HepG2 (cell line): ENCODE results near the gene UNC5CL. TPM values are rescaled to one million over a fixed set of nuclear protein-coding genes. Genes with fewer than 3 reads are reported as not detected.

Source experiments
- HMGXB3 ChIP-seq: sonication (generic); formaldehyde crosslinking; IDR thresholded peaks from 2 replicates; pipeline ENCODE4 v1.4.0; 2020; ENCODE audit warnings: missing genetic modification reagents, borderline replicate concordance
- NONO ChIP-seq, 2 experiments: fragments of 450-650 bp in 1 of 2; sonication (generic) in 1 of 2; formaldehyde crosslinking in 1 of 2; IDR thresholded peaks in 1 of 2; conservative IDR thresholded peaks in 1 of 2; 2 replicates each; pipeline versions ENCODE4 v1.6.1 to v1.8.0; 2017 to 2022; ENCODE audit warnings: mild to moderate bottlenecking in 1 of 2, missing genetic modification reagents in 1 of 2, moderate library complexity in 1 of 2
- ONECUT2 ChIP-seq: sonication (generic); formaldehyde crosslinking; IDR thresholded peaks from 2 replicates; pipeline ENCODE4 v1.4.0; 2020; ENCODE audit warnings: missing genetic modification reagents
- PCBP2 ChIP-seq: fragments of 200-400 bp; formaldehyde crosslinking; optimal IDR thresholded peaks from 2 replicates; pipeline ENCODE3; 2018; ENCODE audit warnings: low read length, low read depth; ENCODE audit not compliant: poor library complexity, severe bottlenecking
- RORA ChIP-seq: sonication (generic); formaldehyde crosslinking; IDR thresholded peaks from 2 replicates; pipeline ENCODE4 v1.5.0; 2020; ENCODE audit warnings: mild to moderate bottlenecking, missing genetic modification reagents, moderate library complexity
- RXRB ChIP-seq: IDR thresholded peaks from 2 replicates; pipeline ENCODE4 v1.6.1; 2016; ENCODE audit warnings: borderline replicate concordance, missing genetic modification reagents, missing compliant biosample characterization
- SOX13 ChIP-seq, 3 experiments: fragments of 450-650 bp in 1 of 3; sonication (generic) in 1 of 3; formaldehyde crosslinking in 1 of 3; IDR thresholded peaks in 2 of 3; conservative IDR thresholded peaks in 1 of 3; 2 replicates each; pipeline versions ENCODE4 v1.5.0 to v1.6.1; 2016 to 2020; ENCODE audit warnings: antibody characterized with exemption in 1 of 3, mild to moderate bottlenecking in 1 of 3, missing compliant biosample characterization in 1 of 3, missing genetic modification reagents in 1 of 3, moderate library complexity in 1 of 3
- ZNF124 ChIP-seq: sonication (generic); formaldehyde crosslinking; IDR thresholded peaks from 2 replicates; pipeline ENCODE4 v1.4.0; 2020; ENCODE audit warnings: missing genetic modification reagents
- ZNF414 ChIP-seq: sonication (generic); formaldehyde crosslinking; IDR thresholded peaks from 2 replicates; pipeline ENCODE4 v1.5.0; 2020; ENCODE audit warnings: missing genetic modification reagents
- ZNF441 ChIP-seq: sonication (generic); formaldehyde crosslinking; IDR thresholded peaks from 2 replicates; pipeline ENCODE4 v1.7.0; 2021; ENCODE audit warnings: missing genetic modification reagents, borderline replicate concordance
- ZNF746 ChIP-seq: sonication (generic); formaldehyde crosslinking; IDR thresholded peaks from 2 replicates; pipeline ENCODE4 v1.8.0; 2022; ENCODE audit warnings: mild to moderate bottlenecking, missing genetic modification reagents
- polyA plus RNA-seq, 8 experiments: library from polyadenylated mRNA; depleted of rRNA in 3 of 8; stranded (reverse) in 7 of 8; unstranded in 1 of 8; fragments of >200 nt; fragmentation: Illumina TruSeq in 4 of 8; extraction: Trizol in 4 of 8; gene quantifications; 2 replicates each; pipeline versions ENCODE4 v1.2.1 to v1.2.3, GENCODE V29; 2011 to 2016; ENCODE audit warnings: low read depth in 4 of 8, missing spikeins in 1 of 8, mixed read lengths in 1 of 8; ENCODE audit not compliant: insufficient read depth in 1 of 8
- total RNA-seq, 5 experiments: library from RNA; depleted of rRNA; stranded (reverse); fragments of >200 nt; fragmentation: Illumina TruSeq; extraction: Trizol; gene quantifications; 2 replicates each; pipeline ENCODE4 v1.2.3, GENCODE V29; 2016; ENCODE audit warnings: low read depth in 1 of 5
- TF ChIP-seq, protein P1 (sequence below): sonication (generic); formaldehyde crosslinking; IDR thresholded peaks from 2 replicates; pipeline ENCODE4 v1.4.0; 2020; ENCODE audit warnings: mild to moderate bottlenecking, missing genetic modification reagents, borderline replicate concordance
- TF ChIP-seq, protein P2 (sequence below): sonication (generic); formaldehyde crosslinking; IDR thresholded peaks from 2 replicates; pipeline ENCODE4 v1.5.0; 2020; ENCODE audit warnings: mild to moderate bottlenecking, missing genetic modification reagents, borderline replicate concordance
- TF ChIP-seq, protein P3 (sequence below): sonication (generic); formaldehyde crosslinking; IDR thresholded peaks from 2 replicates; pipeline ENCODE4 v1.5.1; 2020; ENCODE audit warnings: missing genetic modification reagents, mild to moderate bottlenecking, borderline replicate concordance

UNC5CL gene
- total and polyA plus RNA-seq, 2 of the 13 experiments (the other 11 are each of a cell fraction or from before 2014, with no cell fraction given): 2.4 to 2.5 TPM

DNA sequence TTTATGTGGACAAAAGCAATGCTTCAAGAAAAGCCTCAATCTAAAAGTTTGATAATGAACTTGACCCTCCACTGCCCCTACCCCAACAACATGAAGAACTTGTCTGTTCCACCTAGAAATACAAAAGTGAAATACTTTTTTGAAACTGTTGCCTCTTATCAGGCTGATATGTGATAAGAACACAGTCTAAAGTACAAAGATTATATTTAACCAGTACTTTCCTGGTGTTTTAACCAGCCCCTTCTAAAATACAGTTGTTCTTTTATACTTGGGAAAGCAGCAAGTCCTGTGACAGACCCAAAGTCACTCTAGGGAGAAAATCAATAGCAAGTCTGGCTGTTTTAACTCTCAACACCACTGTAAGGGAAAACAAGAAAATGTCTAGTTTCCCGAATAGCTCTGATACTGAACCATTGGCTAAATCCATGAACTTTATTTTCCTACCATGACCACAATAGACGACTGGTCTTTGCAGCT, 26.6 kb upstream of the UNC5CL start (continued):
- TF ChIP-seq, protein P1, sequence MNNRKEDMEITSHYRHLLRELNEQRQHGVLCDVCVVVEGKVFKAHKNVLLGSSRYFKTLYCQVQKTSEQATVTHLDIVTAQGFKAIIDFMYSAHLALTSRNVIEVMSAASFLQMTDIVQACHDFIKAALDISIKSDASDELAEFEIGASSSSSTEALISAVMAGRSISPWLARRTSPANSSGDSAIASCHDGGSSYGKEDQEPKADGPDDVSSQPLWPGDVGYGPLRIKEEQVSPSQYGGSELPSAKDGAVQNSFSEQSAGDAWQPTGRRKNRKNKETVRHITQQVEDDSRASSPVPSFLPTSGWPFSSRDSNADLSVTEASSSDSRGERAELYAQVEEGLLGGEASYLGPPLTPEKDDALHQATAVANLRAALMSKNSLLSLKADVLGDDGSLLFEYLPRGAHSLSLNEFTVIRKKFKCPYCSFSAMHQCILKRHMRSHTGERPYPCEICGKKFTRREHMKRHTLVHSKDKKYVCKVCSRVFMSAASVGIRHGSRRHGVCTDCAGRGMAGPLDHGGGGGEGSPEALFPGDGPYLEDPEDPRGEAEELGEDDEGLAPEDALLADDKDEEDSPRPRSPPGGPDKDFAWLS (CRISPR knock-in tag): no peak
- peak; percentile 79; the same call in 1 of the 2 replicates for TF ChIP-seq ZNF414 (CRISPR knock-in tag)
- 0 out of 2 replicates have a peak, but pooled peaks have one; percentile 17 for TF ChIP-seq SOX13 (IDR thresholded peaks at IDR 0.05)
- TF ChIP-seq SOX13 (CRISPR knock-in tag; conservative IDR thresholded peaks at IDR 0.05 in 1 of 2, IDR thresholded peaks at IDR 0.05 in 1 of 2): peak in 1 of 2 experiments; percentile 87; a peak in 2 of 4 replicates
- TF ChIP-seq, protein P2, sequence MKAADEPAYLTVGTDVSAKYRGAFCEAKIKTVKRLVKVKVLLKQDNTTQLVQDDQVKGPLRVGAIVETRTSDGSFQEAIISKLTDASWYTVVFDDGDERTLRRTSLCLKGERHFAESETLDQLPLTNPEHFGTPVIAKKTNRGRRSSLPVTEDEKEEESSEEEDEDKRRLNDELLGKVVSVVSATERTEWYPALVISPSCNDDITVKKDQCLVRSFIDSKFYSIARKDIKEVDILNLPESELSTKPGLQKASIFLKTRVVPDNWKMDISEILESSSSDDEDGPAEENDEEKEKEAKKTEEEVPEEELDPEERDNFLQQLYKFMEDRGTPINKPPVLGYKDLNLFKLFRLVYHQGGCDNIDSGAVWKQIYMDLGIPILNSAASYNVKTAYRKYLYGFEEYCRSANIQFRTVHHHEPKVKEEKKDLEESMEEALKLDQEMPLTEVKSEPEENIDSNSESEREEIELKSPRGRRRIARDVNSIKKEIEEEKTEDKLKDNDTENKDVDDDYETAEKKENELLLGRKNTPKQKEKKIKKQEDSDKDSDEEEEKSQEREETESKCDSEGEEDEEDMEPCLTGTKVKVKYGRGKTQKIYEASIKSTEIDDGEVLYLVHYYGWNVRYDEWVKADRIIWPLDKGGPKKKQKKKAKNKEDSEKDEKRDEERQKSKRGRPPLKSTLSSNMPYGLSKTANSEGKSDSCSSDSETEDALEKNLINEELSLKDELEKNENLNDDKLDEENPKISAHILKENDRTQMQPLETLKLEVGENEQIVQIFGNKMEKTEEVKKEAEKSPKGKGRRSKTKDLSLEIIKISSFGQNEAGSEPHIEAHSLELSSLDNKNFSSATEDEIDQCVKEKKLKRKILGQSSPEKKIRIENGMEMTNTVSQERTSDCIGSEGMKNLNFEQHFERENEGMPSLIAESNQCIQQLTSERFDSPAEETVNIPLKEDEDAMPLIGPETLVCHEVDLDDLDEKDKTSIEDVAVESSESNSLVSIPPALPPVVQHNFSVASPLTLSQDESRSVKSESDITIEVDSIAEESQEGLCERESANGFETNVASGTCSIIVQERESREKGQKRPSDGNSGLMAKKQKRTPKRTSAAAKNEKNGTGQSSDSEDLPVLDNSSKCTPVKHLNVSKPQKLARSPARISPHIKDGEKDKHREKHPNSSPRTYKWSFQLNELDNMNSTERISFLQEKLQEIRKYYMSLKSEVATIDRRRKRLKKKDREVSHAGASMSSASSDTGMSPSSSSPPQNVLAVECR (CRISPR knock-in tag): peak; percentile 50; the same call in 1 of the 2 replicates
- no peak for TF ChIP-seq PCBP2
- TF ChIP-seq RORA (CRISPR knock-in tag): 0 out of 2 replicates have a peak, but pooled peaks have one; percentile 30
- TF ChIP-seq RXRB (CRISPR knock-in tag): peak; percentile 96
- peak; percentile 99 for TF ChIP-seq ONECUT2 (CRISPR knock-in tag)
- TF ChIP-seq, protein P3, sequence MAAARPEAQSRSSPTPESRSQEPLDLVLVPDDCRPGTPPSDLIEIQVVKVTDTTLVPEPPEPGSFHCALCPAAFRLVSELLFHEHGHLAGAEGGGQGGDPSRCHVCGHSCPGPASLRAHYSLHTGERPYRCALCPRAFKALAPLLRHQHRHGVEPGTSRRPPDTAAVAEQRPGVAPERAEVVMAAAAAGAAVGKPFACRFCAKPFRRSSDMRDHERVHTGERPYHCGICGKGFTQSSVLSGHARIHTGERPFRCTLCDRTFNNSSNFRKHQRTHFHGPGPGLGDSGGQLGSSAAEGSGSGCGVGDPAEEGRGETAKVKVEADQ: no peak
- no peak for TF ChIP-seq ZNF746 (CRISPR knock-in tag)
- TF ChIP-seq NONO (IDR thresholded peaks at IDR 0.05): no peak
- TF ChIP-seq NONO (CRISPR knock-in tag; conservative IDR thresholded peaks at IDR 0.05): peak; percentile 73; the same call in 1 of the 2 replicates
- TF ChIP-seq ZNF441 (CRISPR knock-in tag): no peak
- TF ChIP-seq ZNF124: peak; percentile 77; the same call in 1 of the 2 replicates
- no peak for TF ChIP-seq HMGXB3 (CRISPR knock-in tag)
